Stomach (tissue), 9 donors: Measurements from ENCODE around the gene TLR8. TPM values are rescaled to one million over a fixed set of nuclear protein-coding genes. Genes with fewer than 3 reads are reported as not detected.

ENCODE experiments used
- DNase-seq, 2 donors: peaks; one replicate each; pipeline versions ENCODE4 v3.0.0 to v3.0.0-alpha.2; 2013 to 2019
- H3K27ac ChIP-seq, 5 donors: fragments of 200-600 bp in 4 of 5; sonication (generic) in 4 of 5; one replicate each; pipeline ENCODE4 v1.5.1; 2013 to 2019; ENCODE audit warnings: mild to moderate bottlenecking in 1 of 5, moderate library complexity in 1 of 5
- H3K27me3 ChIP-seq, 3 donors: fragments of 200-600 bp; sonication (generic); one replicate each; pipeline ENCODE4 v1.5.1; 2017 to 2019; ENCODE audit warnings: mixed run types in 1 of 3
- H3K36me3 ChIP-seq, 4 donors: fragments of 200-600 bp; sonication (generic); 1 replicate in 3 of 4; 2 replicates in 1 of 4; pipeline ENCODE4 v1.5.1; 2016 to 2019
- H3K4me1 ChIP-seq, 4 donors: fragments of 200-600 bp; sonication (generic); one replicate each; pipeline ENCODE4 v1.5.1; 2016 to 2019
- H3K4me3 ChIP-seq, 4 donors: fragments of 200-600 bp; sonication (generic) in 3 of 4; one replicate each; pipeline ENCODE4 v1.5.1; 2016 to 2019; ENCODE audit warnings: mild to moderate bottlenecking in 1 of 4
- H3K9me3 ChIP-seq, 4 donors: fragments of 200-600 bp; sonication (generic); one replicate each; pipeline ENCODE4 v1.5.1; 2016 to 2019
- EP300 ChIP-seq: sonication (generic); formaldehyde crosslinking; IDR thresholded peaks from one replicate; pipeline ENCODE4 v1.6.1; 2017; ENCODE audit warnings: antibody characterized with exemption
- POLR2A ChIP-seq, 4 donors: fragments of 450-650 bp; IDR thresholded peaks; one replicate each; pipeline ENCODE4 v1.6.1; 2016; ENCODE audit warnings: antibody characterized with exemption in 4 of 4, control low read depth in 2 of 4, mild to moderate bottlenecking in 1 of 4, moderate library complexity in 1 of 4
- POLR2AphosphoS5 ChIP-seq, 3 donors: sonication (generic); formaldehyde crosslinking; IDR thresholded peaks; one replicate each; pipeline ENCODE4 v1.6.1; 2016; ENCODE audit warnings: antibody characterized with exemption in 3 of 3
- WGBS, 5 donors: extraction: QIAGEN DNeasy Blood & Tissue Kit in 3 of 5; methylation state at CpG; one replicate each; pipeline versions ENCODE4 v1.1.5 to v1.1.7; 2013 to 2018; 5-methylcytosine and 5-hydroxymethylcytosine counted together
- intact Hi-C: fragments of 100-400 bp; cut with DNase I; formaldehyde crosslinking; loops from one replicate; pipeline ENCODE4 v1.15.1; 2023; ENCODE audit warnings: low total_unique reads
- polyA plus RNA-seq, 3 donors: library from polyadenylated mRNA; stranded (reverse); fragments of 200-250 nt; gene quantifications; one replicate each; pipeline ENCODE4 v1.2.3, GENCODE V29; 2013
- total RNA-seq, 5 donors: library from RNA; depleted of rRNA; stranded (reverse); fragments of >200 nt; gene quantifications; one replicate each; pipeline versions ENCODE4 v1.1.0 to v1.2.3, GENCODE V29; 2014 to 2016
- TF ChIP-seq, protein P1 (sequence below), 7 experiments: fragments of 450-650 bp in 4 of 7; fragments of 200-600 bp in 3 of 7; sonication (generic) in 3 of 7; IDR thresholded peaks; one replicate each; pipeline ENCODE4 v1.5.1; 2016 to 2019; ENCODE audit warnings: antibody characterized with exemption in 7 of 7, control low read depth in 2 of 7, mild to moderate bottlenecking in 1 of 7
- donor health status: healthy with polysubstance abuse.
- donor health status: Bipolar disorder and iron deficiency.
- donor health status: healthy.

TLR8 gene
- total and polyA plus RNA-seq, 8 donors, result 0.13 to 4.0 (median 1.5) TPM; not detected in 3

DNA sequence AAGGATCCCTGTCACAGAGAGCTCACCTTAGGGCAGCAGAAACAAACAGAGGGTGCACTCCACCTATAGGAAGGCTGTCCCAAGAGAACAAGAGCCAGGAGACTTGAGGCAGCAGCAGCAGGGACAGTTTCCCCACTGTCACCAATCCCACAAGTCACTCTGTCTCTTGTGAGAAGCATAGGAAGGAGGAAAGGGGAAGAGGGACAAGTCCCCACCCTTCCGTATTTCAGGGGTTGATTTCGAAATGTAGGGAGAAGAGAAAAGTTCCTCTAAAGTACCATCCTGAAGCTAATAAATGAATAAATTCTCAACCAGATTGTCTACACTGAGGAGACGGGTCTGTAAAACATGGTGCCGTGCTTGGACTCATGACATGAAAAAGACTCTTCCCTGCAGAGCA is 9.5 kb upstream of the TLR8 start:
- 65 to 88% (median 86%) methylated on average over 4 of the region's 4 CpGs for WGBS, 5 donors
- Histone ChIP-seq H3K27ac (no peak overlapping the region), H3K36me3 (no peaks in the 10 kb centered on the region), H3K27me3 (no peaks in the 10 kb centered on the region), H3K4me3 (no peak overlapping the region), H3K9me3 (no peaks in the 10 kb centered on the region), H3K4me1 (peaks cover 0 to 7% (median 0%) of the 10 kb centered on the region in 4 donors)
- TF ChIP-seq POLR2AphosphoS5 (IDR thresholded peaks at IDR 0.05) (no peak), EP300 (no peak), POLR2A (IDR thresholded peaks at IDR 0.05) (no peak)
- TF ChIP-seq, protein P1, sequence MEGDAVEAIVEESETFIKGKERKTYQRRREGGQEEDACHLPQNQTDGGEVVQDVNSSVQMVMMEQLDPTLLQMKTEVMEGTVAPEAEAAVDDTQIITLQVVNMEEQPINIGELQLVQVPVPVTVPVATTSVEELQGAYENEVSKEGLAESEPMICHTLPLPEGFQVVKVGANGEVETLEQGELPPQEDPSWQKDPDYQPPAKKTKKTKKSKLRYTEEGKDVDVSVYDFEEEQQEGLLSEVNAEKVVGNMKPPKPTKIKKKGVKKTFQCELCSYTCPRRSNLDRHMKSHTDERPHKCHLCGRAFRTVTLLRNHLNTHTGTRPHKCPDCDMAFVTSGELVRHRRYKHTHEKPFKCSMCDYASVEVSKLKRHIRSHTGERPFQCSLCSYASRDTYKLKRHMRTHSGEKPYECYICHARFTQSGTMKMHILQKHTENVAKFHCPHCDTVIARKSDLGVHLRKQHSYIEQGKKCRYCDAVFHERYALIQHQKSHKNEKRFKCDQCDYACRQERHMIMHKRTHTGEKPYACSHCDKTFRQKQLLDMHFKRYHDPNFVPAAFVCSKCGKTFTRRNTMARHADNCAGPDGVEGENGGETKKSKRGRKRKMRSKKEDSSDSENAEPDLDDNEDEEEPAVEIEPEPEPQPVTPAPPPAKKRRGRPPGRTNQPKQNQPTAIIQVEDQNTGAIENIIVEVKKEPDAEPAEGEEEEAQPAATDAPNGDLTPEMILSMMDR (IDR thresholded peaks at IDR 0.05), result no peak
- DNase-seq, result no peak
- intact Hi-C loops, result loop anchor here (5.0 kb wide), 1 partner anchor 80 kb away; no protein-coding TSS in a partner anchor

- Histone ChIP-seq H3K36me3 (no peaks in the 10 kb centered on the region), H3K27ac (no peak overlapping the region), H3K9me3 (no peaks in the 10 kb centered on the region), H3K27me3 (no peaks in the 10 kb centered on the region), H3K4me3 (no peak overlapping the region), H3K4me1 (peaks cover 0 to 7% (median 0%) of the 10 kb centered on the region in 4 donors)
- no peak for DNase-seq
- 84 to 96% (median 92%) methylated on average over 5 of the region's 5 CpGs for WGBS, 5 donors
- no peak for TF ChIP-seq POLR2A (IDR thresholded peaks at IDR 0.05)
- no peak for TF ChIP-seq POLR2AphosphoS5 (IDR thresholded peaks at IDR 0.05)
- TF ChIP-seq EP300, result no peak
- TF ChIP-seq, protein P1 (IDR thresholded peaks at IDR 0.05), result no peak
- intact Hi-C loops, result loop anchor here (5.0 kb wide), 1 partner anchor 81 kb away; no protein-coding TSS in a partner anchor
These were observed 8.3 kb upstream of the TLR8 start for GRCh38 chrX:12898073-12898472.

- no peaks in the 10 kb centered on the region for H3K36me3 ChIP-seq
- H3K9me3 ChIP-seq, result no peaks in the 10 kb centered on the region
- WGBS, 5 donors, result 49 to 77% (median 67%) methylated on average over 7 of the region's 7 CpGs
- TF ChIP-seq EP300 (no peak), POLR2AphosphoS5 (IDR thresholded peaks at IDR 0.05) (no peak), POLR2A (IDR thresholded peaks at IDR 0.05) (no peak)
- TF ChIP-seq, protein P1 (IDR thresholded peaks at IDR 0.05), result no peak
- no peak overlapping the region for H3K27ac ChIP-seq
- DNase-seq, result no peak
- H3K4me1 ChIP-seq, result peaks cover 0 to 7% (median 0%) of the 10 kb centered on the region in 4 donors
- H3K27me3 ChIP-seq, result no peaks in the 10 kb centered on the region
- H3K4me3 ChIP-seq, result no peak overlapping the region
- intact Hi-C loops, result loop anchor here (5.0 kb wide), 1 partner anchor 82 kb away; no protein-coding TSS in a partner anchor
These were observed 6.9 kb upstream of the TLR8 start for GRCh38 chrX:12899506-12899905.

DNA sequence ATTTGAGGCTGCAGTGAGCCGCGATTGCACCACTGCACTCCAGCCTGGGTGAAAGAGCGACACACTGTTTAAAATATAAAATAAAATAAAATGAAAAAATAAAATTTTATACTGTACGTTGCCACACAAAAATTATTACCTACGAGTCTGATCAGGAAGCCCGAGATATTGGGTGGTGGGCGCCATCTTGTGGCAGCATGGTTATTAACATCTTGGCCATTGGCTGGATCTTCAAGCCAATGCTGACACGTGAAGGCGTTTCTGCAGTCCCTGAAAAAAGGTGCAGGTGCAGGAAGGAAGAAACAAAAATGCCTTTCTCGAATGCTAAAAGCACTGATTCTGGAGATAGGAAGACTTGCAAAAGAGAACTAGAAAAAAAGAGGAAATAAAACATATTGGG is 4.9 kb upstream of the TLR8 start:
- intact Hi-C loops, result no loop called here
- H3K36me3 ChIP-seq, result no peaks in the 10 kb centered on the region

More for the DNA sequence above, 4.9 kb upstream of the TLR8 start:
- 7 to 18% (median 15%) methylated on average over 8 to 10 of the region's 10 CpGs for WGBS, 5 donors
- H3K27me3 ChIP-seq, result no peaks in the 10 kb centered on the region
- no peaks in the 10 kb centered on the region for H3K9me3 ChIP-seq
- no peak overlapping the region for H3K27ac ChIP-seq
- no peak for TF ChIP-seq POLR2AphosphoS5 (IDR thresholded peaks at IDR 0.05)
- TF ChIP-seq, protein P1 (IDR thresholded peaks at IDR 0.05), result peak in 4 of 7 experiments; percentile 35 to 71 (median 44)
- DNase-seq, result peak; percentile 73 to 83
- peaks cover 0 to 7% (median 0%) of the 10 kb centered on the region in 4 donors for H3K4me1 ChIP-seq
- no peak overlapping the region for H3K4me3 ChIP-seq
